ENCODE measurements around the gene MAP7D3.

DNA sequence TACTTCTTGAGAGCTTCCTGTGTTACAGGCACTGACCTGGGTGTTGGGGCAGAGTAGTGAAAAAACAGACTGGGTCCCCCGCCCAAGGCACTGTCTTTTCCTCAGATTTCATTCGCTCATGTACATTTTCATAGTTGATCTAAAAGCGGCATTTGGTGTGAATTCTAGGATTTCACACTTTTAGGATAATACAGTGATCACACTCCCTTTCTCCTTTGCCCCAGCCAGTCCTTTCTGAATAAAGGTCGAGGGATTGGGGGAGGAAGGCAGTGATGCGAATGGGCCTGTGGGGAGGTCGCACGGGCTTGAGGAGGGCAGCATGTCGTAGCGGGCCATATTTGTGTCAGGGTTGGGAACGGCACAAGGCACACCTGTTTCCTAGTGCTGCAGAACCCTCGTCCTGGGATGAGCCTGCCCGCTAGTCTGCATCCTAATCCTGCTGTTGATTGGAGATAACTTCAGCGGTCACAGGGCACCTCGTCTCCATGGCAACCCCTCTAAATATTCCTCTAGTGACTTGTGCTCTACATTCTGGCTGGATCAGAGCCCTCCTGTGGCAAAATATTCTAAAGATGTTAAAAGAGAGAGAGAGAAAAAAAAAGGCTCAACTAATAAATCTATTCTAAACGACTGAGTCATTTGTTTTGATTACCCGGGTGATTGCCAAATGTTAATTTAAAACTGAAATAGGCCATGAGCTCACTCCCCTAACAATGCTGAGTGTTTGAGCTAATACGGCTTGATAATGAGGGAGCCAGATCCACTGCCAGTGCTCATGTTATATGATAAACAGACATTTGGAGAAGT lies 82.1 kb downstream of the MAP7D3 start:
- TF ChIP-seq, protein P1, sequence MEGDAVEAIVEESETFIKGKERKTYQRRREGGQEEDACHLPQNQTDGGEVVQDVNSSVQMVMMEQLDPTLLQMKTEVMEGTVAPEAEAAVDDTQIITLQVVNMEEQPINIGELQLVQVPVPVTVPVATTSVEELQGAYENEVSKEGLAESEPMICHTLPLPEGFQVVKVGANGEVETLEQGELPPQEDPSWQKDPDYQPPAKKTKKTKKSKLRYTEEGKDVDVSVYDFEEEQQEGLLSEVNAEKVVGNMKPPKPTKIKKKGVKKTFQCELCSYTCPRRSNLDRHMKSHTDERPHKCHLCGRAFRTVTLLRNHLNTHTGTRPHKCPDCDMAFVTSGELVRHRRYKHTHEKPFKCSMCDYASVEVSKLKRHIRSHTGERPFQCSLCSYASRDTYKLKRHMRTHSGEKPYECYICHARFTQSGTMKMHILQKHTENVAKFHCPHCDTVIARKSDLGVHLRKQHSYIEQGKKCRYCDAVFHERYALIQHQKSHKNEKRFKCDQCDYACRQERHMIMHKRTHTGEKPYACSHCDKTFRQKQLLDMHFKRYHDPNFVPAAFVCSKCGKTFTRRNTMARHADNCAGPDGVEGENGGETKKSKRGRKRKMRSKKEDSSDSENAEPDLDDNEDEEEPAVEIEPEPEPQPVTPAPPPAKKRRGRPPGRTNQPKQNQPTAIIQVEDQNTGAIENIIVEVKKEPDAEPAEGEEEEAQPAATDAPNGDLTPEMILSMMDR (IDR thresholded peaks at IDR 0.05), result no peak
- TF ChIP-seq EP300 (IDR thresholded peaks at IDR 0.05; ENCODE audit: low read depth) (no peak), POLR2A (IDR thresholded peaks at IDR 0.05) (no peak), POLR2AphosphoS5 (IDR thresholded peaks at IDR 0.05) (peak in 2 of 3 donors; percentile 38 to 53)

Measured in transverse colon (tissue), 4 donors.